WTC11 (cell line): ENCODE results near the gene WWC1. TPM values are rescaled to one million over a fixed set of nuclear protein-coding genes. Genes with fewer than 3 reads are reported as not detected.

Experiments used
- ATAC-seq: fragments of 200-7000 bp; cut with Tn5 transposase; 2 replicates; pipeline ENCODE4 v1.10.0; 2021; ENCODE audit warnings: mild to moderate bottlenecking, moderate library complexity
- CTCF ChIA-PET: fragments of 300-600 bp; sonication (Branson Sonifier 250); formaldehyde crosslinking; loops from one replicate; lab custom pipeline; 2021; ENCODE audit warnings: antibody characterized with exemption; lab: Charles Lee
- POLR2A ChIA-PET: fragments of 350-600 bp; sonication (Branson Sonifier 250); formaldehyde crosslinking; loops from one replicate; lab custom pipeline; 2021; ENCODE audit warnings: antibody characterized with exemption; lab: Charles Lee
- DNase-seq: peaks from one replicate; pipeline ENCODE4 v3.0.0; 2021; ENCODE audit warnings: low spot score
- H3K27ac Mint-ChIP-seq: 2 replicates; pipeline ENCODE4 v1.8.0; 2021; ENCODE audit warnings: mixed read lengths
- H3K27me3 Mint-ChIP-seq: 2 replicates; pipeline ENCODE4 v1.8.0; 2021; ENCODE audit warnings: low read depth, mild to moderate bottlenecking, moderate library complexity, mixed read lengths
- H3K36me3 Mint-ChIP-seq: 2 replicates; pipeline ENCODE4 v1.8.0; 2021; ENCODE audit warnings: mixed read lengths
- H3K4me1 Mint-ChIP-seq: 2 replicates; pipeline ENCODE4 v1.8.0; 2022; ENCODE audit warnings: mixed read lengths
- H3K4me3 Mint-ChIP-seq: 2 replicates; pipeline ENCODE4 v1.8.0; 2021; ENCODE audit warnings: mild to moderate bottlenecking, moderate library complexity, mixed read lengths
- H3K9me3 Mint-ChIP-seq: 2 replicates; pipeline ENCODE4 v1.8.0; 2021; ENCODE audit warnings: mixed read lengths
- EMX1 ChIP-seq: fragments of 250-450 bp; sonication (Bioruptor Pico); IDR thresholded peaks from 2 replicates; pipeline ENCODE4 v1.8.0; 2021; ENCODE audit warnings: mild to moderate bottlenecking
- ESRRA ChIP-seq: sonication (generic); formaldehyde crosslinking; IDR thresholded peaks from 2 replicates; pipeline ENCODE4 v1.8.1; 2022; ENCODE audit warnings: mild to moderate bottlenecking, missing genetic modification reagents, borderline replicate concordance
- FOXK1 ChIP-seq: sonication (generic); formaldehyde crosslinking; IDR thresholded peaks from 2 replicates; pipeline ENCODE4 v1.8.0; 2022; ENCODE audit warnings: mild to moderate bottlenecking, moderate library complexity, missing genetic modification reagents
- MYBL2 ChIP-seq: sonication (generic); formaldehyde crosslinking; IDR thresholded peaks from 2 replicates; pipeline ENCODE4 v1.8.1; 2023; ENCODE audit warnings: mild to moderate bottlenecking, moderate library complexity, missing genetic modification reagents
- OVOL2 ChIP-seq: fragments of 250-450 bp; sonication (Bioruptor Pico); IDR thresholded peaks from 2 replicates; pipeline ENCODE4 v1.9.0; 2021; ENCODE audit warnings: mild to moderate bottlenecking, borderline replicate concordance
- RELA ChIP-seq: sonication (generic); formaldehyde crosslinking; IDR thresholded peaks from 2 replicates; pipeline ENCODE4 v1.8.1; 2022; ENCODE audit warnings: missing genetic modification reagents, mild to moderate bottlenecking, borderline replicate concordance
- TCF7 ChIP-seq: sonication (generic); formaldehyde crosslinking; IDR thresholded peaks from 2 replicates; pipeline ENCODE4 v1.8.0; 2022; ENCODE audit warnings: mild to moderate bottlenecking, low read depth, missing genetic modification reagents, moderate library complexity
- ZBTB21 ChIP-seq: sonication (generic); formaldehyde crosslinking; IDR thresholded peaks from 2 replicates; pipeline ENCODE4 v1.8.1; 2023; ENCODE audit warnings: mild to moderate bottlenecking, missing genetic modification reagents, borderline replicate concordance
- ZNF219 ChIP-seq: sonication (generic); formaldehyde crosslinking; IDR thresholded peaks from 2 replicates; pipeline ENCODE4 v1.8.0; 2023; ENCODE audit warnings: missing genetic modification reagents, mild to moderate bottlenecking, borderline replicate concordance
- ZNF317 ChIP-seq: sonication (generic); formaldehyde crosslinking; IDR thresholded peaks from 2 replicates; pipeline ENCODE4 v1.8.1; 2023; ENCODE audit warnings: low read depth, mild to moderate bottlenecking, moderate library complexity, missing genetic modification reagents, borderline replicate concordance
- ZNF671 ChIP-seq: fragments of 250-450 bp; sonication (Bioruptor Pico); IDR thresholded peaks from 2 replicates; pipeline ENCODE4 v1.8.0; 2021; ENCODE audit warnings: mild to moderate bottlenecking
- total RNA-seq: library from RNA; stranded (reverse); gene quantifications from 3 replicates; pipeline ENCODE4 v1.2.3, GENCODE V29; 2021
- TF ChIP-seq, protein P1 (sequence below): fragments of 250-450 bp; sonication (Bioruptor Pico); IDR thresholded peaks from 2 replicates; pipeline ENCODE4 v1.9.0; 2021; ENCODE audit warnings: mild to moderate bottlenecking, borderline replicate concordance
- TF ChIP-seq, protein P2 (sequence below): sonication (generic); formaldehyde crosslinking; IDR thresholded peaks from 2 replicates; pipeline ENCODE4 v1.8.1; 2022; ENCODE audit warnings: low read depth, mild to moderate bottlenecking, moderate library complexity, missing genetic modification reagents, borderline replicate concordance
- TF ChIP-seq, protein P3 (sequence below): sonication (generic); formaldehyde crosslinking; IDR thresholded peaks from 2 replicates; pipeline ENCODE4 v1.8.1; 2023; ENCODE audit warnings: mild to moderate bottlenecking, missing genetic modification reagents, moderate library complexity
- TF ChIP-seq, protein P4 (sequence below): fragments of 250-450 bp; sonication (Bioruptor Pico); IDR thresholded peaks from 2 replicates; pipeline ENCODE4 v1.9.0; 2021; ENCODE audit warnings: mild to moderate bottlenecking
- TF ChIP-seq, protein P5 (sequence below): sonication (generic); formaldehyde crosslinking; IDR thresholded peaks from 2 replicates; pipeline ENCODE4 v1.8.1; 2022; ENCODE audit warnings: missing genetic modification reagents, borderline replicate concordance

WWC1 gene
- total RNA-seq, 1 experiment from 2014 or later: 48.4 TPM

DNA sequence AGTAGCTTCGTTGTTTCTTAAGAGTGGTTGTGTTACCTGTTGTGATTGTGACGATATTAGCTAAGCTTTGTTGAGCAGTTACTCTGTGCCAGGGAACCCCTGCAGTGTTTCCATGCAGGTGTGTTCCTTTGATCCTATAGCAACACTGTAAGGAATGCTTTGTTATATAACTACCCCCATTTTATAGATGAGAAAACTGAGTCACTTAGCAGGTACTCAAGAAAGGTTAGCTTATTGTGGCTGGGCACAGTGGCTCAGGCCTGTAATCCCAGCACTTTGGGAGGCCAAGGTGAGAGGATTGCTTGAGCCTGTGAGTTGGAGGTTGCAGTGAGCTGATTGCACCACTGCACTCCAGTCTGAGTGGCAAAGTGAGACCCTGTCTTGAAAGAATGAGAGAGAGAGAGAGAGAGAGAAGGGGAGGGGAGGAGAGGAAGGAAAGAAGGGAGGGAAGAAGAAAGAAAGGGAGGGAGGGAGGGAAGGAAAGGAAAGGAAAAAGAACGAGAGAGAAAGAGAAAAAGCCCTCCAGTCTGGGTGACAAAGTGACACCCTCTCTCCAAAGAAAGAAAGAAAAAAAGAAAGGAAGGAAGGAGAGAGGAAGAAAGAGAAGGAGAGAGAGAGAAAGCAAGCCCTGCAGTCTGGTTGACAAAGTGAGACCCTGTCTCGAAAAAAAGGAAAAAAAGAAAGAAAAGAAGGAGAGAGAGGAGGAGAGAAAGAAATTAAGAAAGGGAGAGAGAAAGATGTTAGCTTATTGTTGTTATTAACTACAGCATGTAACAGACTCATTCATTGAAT lies 109.2 kb downstream of the WWC1 start (continued):
- TF ChIP-seq, protein P1, sequence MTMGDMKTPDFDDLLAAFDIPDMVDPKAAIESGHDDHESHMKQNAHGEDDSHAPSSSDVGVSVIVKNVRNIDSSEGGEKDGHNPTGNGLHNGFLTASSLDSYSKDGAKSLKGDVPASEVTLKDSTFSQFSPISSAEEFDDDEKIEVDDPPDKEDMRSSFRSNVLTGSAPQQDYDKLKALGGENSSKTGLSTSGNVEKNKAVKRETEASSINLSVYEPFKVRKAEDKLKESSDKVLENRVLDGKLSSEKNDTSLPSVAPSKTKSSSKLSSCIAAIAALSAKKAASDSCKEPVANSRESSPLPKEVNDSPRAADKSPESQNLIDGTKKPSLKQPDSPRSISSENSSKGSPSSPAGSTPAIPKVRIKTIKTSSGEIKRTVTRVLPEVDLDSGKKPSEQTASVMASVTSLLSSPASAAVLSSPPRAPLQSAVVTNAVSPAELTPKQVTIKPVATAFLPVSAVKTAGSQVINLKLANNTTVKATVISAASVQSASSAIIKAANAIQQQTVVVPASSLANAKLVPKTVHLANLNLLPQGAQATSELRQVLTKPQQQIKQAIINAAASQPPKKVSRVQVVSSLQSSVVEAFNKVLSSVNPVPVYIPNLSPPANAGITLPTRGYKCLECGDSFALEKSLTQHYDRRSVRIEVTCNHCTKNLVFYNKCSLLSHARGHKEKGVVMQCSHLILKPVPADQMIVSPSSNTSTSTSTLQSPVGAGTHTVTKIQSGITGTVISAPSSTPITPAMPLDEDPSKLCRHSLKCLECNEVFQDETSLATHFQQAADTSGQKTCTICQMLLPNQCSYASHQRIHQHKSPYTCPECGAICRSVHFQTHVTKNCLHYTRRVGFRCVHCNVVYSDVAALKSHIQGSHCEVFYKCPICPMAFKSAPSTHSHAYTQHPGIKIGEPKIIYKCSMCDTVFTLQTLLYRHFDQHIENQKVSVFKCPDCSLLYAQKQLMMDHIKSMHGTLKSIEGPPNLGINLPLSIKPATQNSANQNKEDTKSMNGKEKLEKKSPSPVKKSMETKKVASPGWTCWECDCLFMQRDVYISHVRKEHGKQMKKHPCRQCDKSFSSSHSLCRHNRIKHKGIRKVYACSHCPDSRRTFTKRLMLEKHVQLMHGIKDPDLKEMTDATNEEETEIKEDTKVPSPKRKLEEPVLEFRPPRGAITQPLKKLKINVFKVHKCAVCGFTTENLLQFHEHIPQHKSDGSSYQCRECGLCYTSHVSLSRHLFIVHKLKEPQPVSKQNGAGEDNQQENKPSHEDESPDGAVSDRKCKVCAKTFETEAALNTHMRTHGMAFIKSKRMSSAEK (CRISPR knock-in tag): no peak
- TF ChIP-seq MYBL2 (CRISPR knock-in tag): no peak

DNA sequence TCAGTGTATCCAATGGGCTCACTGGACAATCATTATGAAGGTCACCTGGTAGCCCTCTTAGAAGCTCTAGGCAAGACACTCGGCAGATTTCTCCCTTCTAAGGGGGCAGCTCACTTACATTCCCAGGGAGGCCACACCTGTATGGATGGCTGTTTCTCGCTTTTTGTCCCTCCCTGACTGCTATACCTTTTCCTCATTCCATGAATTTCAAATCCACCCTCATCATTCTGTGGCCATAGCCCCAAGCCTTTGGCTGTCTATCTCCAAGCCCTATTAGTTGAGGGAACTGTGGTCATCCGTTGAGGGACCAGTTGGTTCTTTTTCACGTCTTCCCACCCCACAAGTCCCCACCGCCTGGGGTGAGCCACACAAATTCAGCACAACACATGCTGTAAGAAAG lies 109.8 kb downstream of the WWC1 start:
- H3K27ac Mint-ChIP-seq: no peak overlapping the region
- DNase-seq (no peak), ATAC-seq (no peak)
- H3K9me3 Mint-ChIP-seq: no peaks in the 10 kb centered on the region
- H3K27me3 Mint-ChIP-seq: no peaks in the 10 kb centered on the region
- TF ChIP-seq ZNF317 (CRISPR knock-in tag) (no peak), FOXK1 (CRISPR knock-in tag) (no peak), RELA (CRISPR knock-in tag) (no peak), ZNF219 (CRISPR knock-in tag) (no peak), EMX1 (CRISPR knock-in tag) (no peak), TCF7 (CRISPR knock-in tag) (no peak), ZNF671 (CRISPR knock-in tag) (no peak), OVOL2 (no peak), ZBTB21 (CRISPR knock-in tag) (no peak), ESRRA (no peak)
- TF ChIP-seq, protein P1 (CRISPR knock-in tag): no peak
- TF ChIP-seq, protein P2, sequence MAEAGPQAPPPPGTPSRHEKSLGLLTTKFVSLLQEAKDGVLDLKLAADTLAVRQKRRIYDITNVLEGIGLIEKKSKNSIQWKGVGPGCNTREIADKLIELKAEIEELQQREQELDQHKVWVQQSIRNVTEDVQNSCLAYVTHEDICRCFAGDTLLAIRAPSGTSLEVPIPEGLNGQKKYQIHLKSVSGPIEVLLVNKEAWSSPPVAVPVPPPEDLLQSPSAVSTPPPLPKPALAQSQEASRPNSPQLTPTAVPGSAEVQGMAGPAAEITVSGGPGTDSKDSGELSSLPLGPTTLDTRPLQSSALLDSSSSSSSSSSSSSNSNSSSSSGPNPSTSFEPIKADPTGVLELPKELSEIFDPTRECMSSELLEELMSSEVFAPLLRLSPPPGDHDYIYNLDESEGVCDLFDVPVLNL (CRISPR knock-in tag): no peak
- TF ChIP-seq, protein P3, sequence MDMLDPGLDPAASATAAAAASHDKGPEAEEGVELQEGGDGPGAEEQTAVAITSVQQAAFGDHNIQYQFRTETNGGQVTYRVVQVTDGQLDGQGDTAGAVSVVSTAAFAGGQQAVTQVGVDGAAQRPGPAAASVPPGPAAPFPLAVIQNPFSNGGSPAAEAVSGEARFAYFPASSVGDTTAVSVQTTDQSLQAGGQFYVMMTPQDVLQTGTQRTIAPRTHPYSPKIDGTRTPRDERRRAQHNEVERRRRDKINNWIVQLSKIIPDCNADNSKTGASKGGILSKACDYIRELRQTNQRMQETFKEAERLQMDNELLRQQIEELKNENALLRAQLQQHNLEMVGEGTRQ (CRISPR knock-in tag): no peak
- TF ChIP-seq, protein P4, sequence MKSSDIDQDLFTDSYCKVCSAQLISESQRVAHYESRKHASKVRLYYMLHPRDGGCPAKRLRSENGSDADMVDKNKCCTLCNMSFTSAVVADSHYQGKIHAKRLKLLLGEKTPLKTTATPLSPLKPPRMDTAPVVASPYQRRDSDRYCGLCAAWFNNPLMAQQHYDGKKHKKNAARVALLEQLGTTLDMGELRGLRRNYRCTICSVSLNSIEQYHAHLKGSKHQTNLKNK (CRISPR knock-in tag): no peak
- TF ChIP-seq, protein P5, sequence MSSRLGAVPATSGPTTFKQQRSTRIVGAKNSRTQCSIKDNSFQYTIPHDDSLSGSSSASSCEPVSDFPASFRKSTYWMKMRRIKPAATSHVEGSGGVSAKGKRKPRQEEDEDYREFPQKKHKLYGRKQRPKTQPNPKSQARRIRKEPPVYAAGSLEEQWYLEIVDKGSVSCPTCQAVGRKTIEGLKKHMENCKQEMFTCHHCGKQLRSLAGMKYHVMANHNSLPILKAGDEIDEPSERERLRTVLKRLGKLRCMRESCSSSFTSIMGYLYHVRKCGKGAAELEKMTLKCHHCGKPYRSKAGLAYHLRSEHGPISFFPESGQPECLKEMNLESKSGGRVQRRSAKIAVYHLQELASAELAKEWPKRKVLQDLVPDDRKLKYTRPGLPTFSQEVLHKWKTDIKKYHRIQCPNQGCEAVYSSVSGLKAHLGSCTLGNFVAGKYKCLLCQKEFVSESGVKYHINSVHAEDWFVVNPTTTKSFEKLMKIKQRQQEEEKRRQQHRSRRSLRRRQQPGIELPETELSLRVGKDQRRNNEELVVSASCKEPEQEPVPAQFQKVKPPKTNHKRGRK (CRISPR knock-in tag): no peak
- no peak overlapping the region for H3K4me3 Mint-ChIP-seq
- peaks cover 25% of the 10 kb centered on the region for H3K36me3 Mint-ChIP-seq
- ChIA-PET POLR2A (no interaction called here), CTCF (interaction anchor here (1.5 kb wide), 1 partner anchor 10 kb away, joined by 3 read pairs; no protein-coding TSS in a partner anchor)
- H3K4me1 Mint-ChIP-seq: peaks cover 10% of the 10 kb centered on the region
